T-helper 22 cell (primary cell): ENCODE measurements around the gene CELA3B.
"Not testable (repeated sequence)": the region's sequence is repeated elsewhere in the genome, so short reads cannot be mapped to it uniquely, and the experiment has no call there.

ENCODE experiments used
- DNase-seq: peaks from one replicate; pipeline ENCODE4 v3.0.0-alpha.2; 2020; ENCODE audit warnings: low read depth

Gene CELA3B

DNA sequence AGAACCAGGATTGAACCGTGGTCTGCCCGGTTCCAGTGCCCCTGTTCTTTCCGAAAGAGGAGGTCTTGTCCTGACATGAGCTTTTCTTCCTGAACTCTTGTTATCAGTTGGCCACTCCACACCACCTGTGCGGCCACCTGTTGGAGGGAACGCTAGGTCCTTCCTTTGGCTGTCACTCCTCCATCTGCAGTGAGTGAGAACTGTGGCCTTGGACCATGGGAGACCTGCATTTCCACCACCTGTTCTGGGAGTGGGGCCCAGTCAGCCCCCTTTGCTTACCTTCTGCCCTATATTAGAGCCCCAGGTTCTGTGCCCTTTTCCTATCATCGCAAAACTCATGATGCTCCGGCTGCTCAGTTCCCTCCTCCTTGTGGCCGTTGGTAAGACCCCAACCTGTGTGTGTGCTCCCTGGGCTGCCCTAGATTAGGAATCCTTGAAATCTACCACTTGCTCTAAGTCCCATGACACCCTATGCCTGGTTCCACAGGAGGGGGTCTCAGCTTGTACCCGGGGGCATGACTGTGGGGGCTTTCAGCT, at the start of gene CELA3B:
Gene CELA3B, plus strand, starts transcription at position 320 of the 537 bp plus-strand sequence. Its CDS starts 18 bp downstream, at position 338.
- DNase-seq, result not testable (repeated sequence)

DNA sequence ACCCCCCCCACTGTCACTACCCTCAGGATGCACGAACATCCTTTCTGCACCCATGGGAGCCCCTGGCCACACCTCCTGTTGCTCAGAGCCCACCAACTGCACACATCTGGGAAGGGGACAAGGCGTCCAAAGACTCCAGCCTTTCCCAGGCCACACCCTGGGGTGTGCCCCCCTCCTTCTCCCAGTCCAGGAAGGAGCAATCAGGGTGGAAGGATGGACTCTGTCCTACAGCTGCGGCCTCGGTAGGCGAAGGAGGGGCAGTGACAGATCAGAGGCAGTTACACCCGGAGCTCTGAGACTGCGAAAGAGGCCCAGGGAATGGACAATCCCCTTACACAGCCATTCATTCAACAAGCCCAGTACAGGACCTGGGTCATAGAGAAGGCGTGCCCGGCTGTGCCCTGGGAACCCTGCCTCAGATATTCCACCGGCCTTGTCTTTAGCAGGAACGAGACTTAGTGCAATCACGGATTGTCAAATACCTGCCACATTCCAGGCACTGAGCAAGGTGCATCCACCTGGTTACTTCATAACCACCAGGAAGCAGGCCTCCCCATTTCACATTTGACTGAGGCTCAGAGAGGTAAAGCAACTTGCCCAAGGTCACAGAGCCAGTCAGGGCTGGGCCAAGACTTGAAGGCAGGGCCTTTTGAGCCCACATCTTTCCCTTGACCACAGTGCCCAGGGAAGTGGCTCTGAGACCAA, 49.1 kb upstream of the CELA3B start:
- DNase-seq, result no peak

DNA sequence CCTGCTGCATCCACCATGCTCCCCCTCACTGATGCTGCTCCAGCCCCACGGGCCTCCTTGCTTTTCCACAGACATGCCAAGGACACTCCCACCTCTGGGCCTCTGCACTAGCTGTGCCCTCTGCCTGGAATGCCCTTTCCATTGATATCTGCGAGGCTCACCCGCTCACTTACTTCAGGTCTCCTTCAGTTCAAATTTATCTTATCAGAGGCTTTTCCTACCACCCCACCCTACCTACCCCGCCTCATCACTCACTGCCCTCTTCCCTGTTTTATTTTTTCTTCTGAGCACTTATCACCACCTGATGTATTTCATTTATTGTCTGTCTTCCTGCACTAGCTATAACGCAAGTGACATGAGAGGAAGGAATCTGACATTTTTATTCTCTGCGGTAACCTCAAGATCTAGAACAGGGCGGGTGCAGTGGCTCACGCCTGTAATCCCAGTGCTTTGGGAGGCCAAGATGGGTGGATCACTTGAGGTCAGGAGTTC, 46.7 kb upstream of the CELA3B start:
- no peak for DNase-seq

DNA sequence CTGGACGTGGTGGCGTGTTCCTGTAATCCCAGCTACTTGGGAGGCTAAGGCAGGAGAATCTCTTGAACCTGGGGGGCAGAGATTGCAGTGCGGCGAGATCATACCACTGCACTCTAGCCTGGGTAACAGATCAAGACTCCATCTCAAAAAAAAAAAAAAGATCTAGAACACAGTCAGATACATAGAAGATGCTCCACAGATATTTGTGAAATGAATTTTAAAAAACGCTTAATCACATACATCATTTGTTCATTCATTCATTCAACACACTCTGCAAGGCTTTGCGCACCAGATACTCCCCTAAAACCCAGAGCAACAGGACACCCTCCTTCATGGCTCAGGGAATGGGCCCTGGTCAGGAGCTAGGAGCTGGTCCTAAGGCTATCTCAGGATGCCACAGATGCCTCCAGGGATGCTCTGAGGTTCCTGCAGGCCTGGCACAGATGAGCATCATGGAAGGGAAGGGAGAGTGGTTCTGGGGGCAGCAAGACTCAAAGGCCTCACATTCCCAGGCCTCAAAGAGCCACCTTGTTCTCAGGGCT, 46.1 kb upstream of the CELA3B start:
- DNase-seq, result no peak

DNA sequence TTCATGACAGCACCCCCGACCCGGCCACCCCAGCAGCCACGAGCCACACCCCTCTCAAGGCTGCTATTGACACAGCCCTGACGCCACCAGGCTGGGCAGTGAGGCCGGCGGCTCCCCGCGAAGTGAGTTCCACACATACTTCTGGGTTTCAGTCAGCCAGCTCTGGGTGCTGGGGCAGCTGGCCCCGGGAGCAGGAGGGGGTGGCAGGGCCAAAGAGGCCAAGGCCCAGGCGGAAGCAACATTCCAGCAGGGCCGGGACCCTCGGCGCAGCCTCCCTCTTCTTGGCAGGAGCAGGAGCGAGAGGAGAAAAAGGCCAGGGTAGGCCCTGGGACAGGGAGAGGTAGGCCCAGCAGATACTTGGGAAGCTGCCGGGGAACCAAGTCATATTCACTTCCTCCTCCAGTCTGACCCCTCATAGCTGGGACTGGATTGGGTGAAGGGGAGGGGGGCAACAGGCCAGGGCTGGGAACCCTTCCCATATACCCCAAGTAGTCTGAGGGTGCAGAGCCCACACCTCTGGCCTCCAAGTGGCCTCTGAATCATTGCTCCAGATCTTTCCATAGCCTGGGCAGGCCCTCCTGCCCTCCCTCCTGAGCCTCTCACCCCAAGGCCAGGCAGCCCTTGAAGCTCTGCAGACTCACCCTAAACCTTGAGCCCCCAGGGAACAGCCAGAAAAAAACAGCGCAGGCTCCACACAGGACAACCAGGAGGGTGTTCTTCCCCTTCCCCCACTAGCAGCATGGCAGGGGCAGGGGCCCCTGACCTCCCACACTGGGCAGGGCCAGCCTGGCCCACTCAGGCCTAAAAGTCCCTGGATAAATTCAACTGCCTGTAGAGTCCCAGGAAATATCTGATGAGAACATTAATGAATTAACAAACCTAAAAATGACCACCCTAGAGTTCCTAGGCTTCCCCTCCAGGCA, 45.4 kb upstream of the CELA3B start:
- DNase-seq, result no peak

DNA sequence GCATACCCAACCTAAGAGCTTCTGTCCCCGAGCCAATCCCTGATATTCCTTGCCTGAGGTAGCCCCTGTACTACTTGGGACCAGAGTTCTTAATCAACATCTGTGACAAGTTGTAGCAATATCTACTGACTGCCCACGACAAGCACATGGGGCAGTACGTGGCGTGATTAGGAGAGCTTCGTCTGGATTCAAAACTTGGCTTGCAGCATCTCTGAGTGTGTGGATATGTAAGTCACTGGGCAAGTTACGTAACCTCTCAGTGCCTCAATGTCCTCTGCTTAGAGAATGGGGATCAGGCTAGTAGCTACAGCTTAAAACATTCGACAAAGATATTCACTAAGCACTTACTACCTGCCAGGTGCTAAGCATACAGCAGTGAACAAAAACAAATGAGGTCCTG, 44.7 kb upstream of the CELA3B start:
- DNase-seq, result no peak

DNA sequence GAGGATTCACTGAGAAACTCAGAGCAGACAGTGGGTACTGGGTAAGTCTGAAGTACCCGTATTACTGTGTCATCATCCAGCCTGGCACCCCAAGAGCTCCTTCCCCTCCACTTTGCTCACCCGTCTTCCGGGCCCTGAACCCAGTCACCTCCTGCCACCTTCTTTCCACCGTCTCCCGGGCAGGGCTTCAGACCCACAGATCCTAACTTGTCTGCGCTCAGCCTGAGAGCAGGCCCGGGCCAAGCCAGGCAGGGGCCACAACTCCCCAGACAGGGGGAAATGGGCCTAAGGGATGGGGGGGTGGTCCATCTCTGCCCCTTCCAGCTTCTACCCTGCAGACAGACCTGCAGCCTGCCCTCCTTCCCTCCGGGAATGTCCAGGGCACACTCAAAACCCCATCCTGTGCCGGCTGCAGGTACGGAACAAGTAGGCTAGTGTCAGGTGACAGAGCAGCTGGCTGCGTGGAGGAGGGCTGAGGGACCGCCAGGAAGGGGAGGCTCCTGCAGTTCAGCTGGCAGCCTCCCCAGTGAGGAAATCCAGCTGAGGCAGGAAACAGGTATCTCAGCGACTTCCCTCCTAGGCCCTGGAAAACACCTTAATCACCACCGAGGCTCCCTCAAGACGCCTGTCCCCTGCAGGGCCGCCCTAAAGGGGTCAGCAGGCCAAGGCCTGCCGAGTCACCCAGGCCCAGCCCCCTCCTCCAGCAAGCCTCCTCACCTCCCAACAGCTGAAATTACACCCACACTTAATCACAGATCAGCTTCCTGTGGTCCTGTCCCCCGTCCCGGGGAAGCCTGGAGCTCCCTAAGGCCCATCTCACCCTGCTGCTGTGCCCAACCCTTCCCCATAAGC, 43.2 kb upstream of the CELA3B start:
- no peak for DNase-seq

GRCh38 chr1:21935393-21935804, 41.4 kb upstream of the CELA3B start:
- no peak for DNase-seq

- no peak for DNase-seq
These were observed 40.9 kb upstream of the CELA3B start for GRCh38 chr1:21935891-21936365.

DNA sequence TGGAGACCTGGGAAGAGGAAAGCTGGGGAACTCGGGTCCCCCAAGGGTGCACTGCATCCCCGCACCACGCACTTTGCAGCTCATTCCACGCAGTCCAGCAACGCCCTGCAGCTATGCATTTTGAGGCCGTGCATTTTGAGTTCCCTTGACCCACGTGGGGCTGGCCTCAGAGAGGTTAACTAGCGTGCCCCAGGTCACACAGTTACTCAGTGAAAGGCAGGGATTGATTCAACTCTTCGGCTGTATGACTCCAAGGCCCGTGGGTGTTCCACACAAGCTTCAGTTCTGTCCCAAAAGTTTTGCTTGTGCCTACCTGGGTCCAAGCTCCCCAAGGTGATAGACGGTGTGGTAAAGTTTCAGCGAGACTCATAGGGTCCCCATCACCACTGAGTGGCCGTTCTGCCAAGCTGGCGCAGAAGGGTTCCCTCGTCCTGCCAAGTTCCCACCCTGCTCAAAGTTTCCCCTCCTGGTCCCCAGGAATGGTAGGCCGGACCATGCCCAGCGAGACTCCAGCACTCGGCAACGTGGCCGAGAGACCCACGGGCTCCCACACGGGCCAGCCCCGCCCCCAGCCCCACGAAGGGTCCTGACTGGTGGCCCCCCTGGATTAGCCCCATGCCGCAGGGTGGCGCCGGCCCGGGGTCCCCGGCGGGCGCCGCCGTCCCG, 40.3 kb upstream of the CELA3B start:
- DNase-seq, result no peak

- DNase-seq, result no peak
These were observed 39.8 kb upstream of the CELA3B start, which contains the start of gene HSPG2 for GRCh38 chr1:21937034-21937371. TSS of gene HSPG2 (minus strand) at chr1:21937310. CDS start at chr1:21937217, 93 bp downstream.

GRCh38 chr1:21937372-21938121, 39.3 kb upstream of the CELA3B start:
- peak; percentile 52 for DNase-seq

GRCh38 chr1:21938732-21939538, 37.9 kb upstream of the CELA3B start:
- no peak for DNase-seq

DNA sequence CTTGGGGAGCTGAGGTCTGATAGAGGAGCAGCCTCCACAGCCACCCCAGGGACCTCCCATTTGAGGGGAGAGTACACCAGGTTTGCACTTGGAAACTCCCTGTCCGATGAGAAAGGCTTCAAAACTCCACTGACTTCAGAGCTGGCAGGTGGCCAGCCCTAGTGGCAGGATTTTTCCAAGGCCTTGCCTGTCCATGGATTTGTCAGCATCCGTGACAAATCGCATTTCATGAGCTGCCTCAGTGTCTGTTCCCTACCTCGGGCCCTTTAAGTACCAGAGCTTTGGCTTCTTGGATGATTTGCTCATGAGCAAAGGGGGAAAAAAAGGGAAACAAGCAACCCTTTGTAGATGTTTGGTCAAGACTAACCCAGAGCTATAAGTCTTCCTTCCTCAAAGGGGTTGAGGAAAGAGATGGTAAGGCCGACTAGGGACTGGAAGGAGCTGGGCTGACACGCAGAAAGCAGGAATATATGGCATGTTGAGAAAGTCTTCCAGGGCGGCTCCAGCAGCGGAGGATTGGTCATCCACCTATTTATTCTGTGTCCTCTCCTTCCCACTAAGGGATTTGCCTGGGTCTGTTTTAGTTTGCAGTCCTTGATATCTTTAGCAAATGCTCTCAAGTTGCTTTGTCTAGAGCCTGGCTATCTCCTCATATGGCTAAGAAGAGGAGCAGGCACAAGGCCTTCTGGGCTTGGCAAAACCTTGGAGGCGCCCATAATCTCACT, 37.0 kb upstream of the CELA3B start:
- DNase-seq, result no peak

GRCh38 chr1:21940492-21940891, 36.3 kb upstream of the CELA3B start:
- DNase-seq, result no peak

DNA sequence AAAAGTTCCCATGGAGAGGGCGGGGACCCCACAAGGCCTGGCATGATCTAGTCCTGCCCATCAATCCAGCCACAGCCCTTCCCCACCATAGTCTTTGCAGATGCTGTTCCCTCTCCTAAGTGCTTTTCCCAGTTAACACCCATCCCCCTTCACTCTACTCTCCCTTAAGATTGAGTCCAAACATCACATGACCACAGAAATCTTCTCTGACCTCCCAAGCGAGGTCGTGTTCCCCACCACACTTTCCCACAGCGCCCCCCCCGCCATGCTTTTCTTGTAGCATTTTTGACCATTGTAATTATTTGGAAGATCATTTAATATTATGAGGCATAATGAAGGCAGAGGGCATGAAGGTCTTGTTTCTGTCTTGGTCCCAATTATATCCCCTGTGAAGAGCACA, 35.5 kb upstream of the CELA3B start:
- no peak for DNase-seq

GRCh38 chr1:21942464-21942863, 34.4 kb upstream of the CELA3B start:
- no peak for DNase-seq

DNA sequence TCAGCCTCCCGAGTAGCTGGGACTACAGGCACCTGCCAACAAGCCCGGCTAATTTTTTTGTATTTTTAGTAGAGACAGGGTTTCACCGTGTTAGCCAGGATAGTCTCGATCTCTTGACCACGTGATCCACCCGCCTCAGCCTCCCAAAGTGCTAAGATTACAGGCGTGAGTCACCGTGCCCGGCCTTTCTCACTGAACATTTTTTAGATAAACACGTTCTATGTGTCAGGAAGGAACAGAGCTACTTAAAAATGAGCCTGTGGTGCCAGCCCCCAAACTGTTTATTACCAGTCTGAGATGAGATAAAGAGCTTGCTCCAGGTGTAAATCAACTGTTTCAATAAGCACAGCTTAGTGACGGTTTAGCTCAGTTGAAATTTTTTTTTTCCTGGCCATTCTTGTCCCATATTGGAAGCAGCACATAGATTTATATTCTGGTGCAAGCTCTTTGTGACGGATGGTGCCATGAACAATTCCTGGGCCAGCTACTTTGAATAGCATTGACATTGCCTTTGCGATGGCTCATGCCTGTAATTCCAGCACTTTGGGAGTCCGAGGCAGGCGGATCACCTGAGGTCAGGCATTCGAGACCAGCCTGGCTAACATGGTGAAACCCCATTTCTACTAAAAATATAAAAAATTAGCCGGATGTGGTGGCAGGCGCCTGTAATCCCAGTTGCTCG, 33.7 kb upstream of the CELA3B start:
- not testable (repeated sequence) for DNase-seq
